Suprapubic skin (tissue), 4 donors: ENCODE results near the gene TOLLIP. TPM values are rescaled to one million over a fixed set of nuclear protein-coding genes. Genes with fewer than 3 reads are reported as not detected.
A peak's percentile ranks its signal among the peaks of the same experiment; 100 is the strongest.
"Not testable (repeated sequence)": the region's sequence is repeated elsewhere in the genome, so short reads cannot be mapped to it uniquely, and the experiment has no call there.

Experiments used
- DNase-seq, 2 donors: peaks; one replicate each; pipeline ENCODE4 v3.0.0-alpha.2; 2019; ENCODE audit warnings: low spot score in 2 of 2
- H3K27ac ChIP-seq: fragments of 200-600 bp; sonication (generic); one replicate; pipeline ENCODE4 v1.5.1; 2019
- H3K27me3 ChIP-seq: fragments of 200-600 bp; sonication (generic); one replicate; pipeline ENCODE4 v1.5.1; 2019
- H3K36me3 ChIP-seq: fragments of 200-600 bp; sonication (generic); one replicate; pipeline ENCODE4 v1.5.1; 2019
- H3K4me1 ChIP-seq: fragments of 200-600 bp; sonication (generic); one replicate; pipeline ENCODE4 v1.5.1; 2019
- H3K4me3 ChIP-seq: fragments of 200-600 bp; sonication (generic); one replicate; pipeline ENCODE4 v1.5.1; 2019; ENCODE audit warnings: mild to moderate bottlenecking
- H3K9me3 ChIP-seq: fragments of 200-600 bp; sonication (generic); one replicate; pipeline ENCODE4 v1.5.1; 2019
- CTCF ChIP-seq, 2 donors: fragments of 200-600 bp in 1 of 2; fragments of 450-650 bp in 1 of 2; sonication (generic) in 1 of 2; IDR thresholded peaks; one replicate each; pipeline ENCODE4 v1.5.1; 2016 to 2019; ENCODE audit warnings: antibody characterized with exemption in 2 of 2, mild to moderate bottlenecking in 1 of 2, moderate library complexity in 1 of 2
- EP300 ChIP-seq: sonication (generic); formaldehyde crosslinking; IDR thresholded peaks from one replicate; pipeline ENCODE4 v1.6.1; 2017; ENCODE audit warnings: antibody characterized with exemption
- POLR2A ChIP-seq, 2 donors: fragments of 450-650 bp; IDR thresholded peaks; one replicate each; pipeline ENCODE4 v1.6.1; 2017; ENCODE audit warnings: antibody characterized with exemption in 2 of 2, mild to moderate bottlenecking in 2 of 2, moderate library complexity in 2 of 2
- POLR2AphosphoS5 ChIP-seq, 3 donors: sonication (generic); formaldehyde crosslinking; IDR thresholded peaks; one replicate each; pipeline ENCODE4 v1.6.1; 2017; ENCODE audit warnings: antibody characterized with exemption in 3 of 3
- WGBS: methylation state at CpG from one replicate; pipeline ENCODE4 v1.1.5; 2018; 5-methylcytosine and 5-hydroxymethylcytosine counted together
- total RNA-seq, 4 donors: library from RNA; depleted of rRNA; stranded (reverse); fragments of >200 nt; gene quantifications; one replicate each; pipeline ENCODE4 v1.1.0, GENCODE V29; 2016

The TOLLIP gene
- total RNA-seq, 4 donors from 2014 or later: 96.6 to 105 (median 100) TPM

GRCh38 chr11:1350086-1350725 is 40.8 kb upstream of the TOLLIP start:
- peaks cover 37% of the 10 kb centered on the region for H3K27me3 ChIP-seq
- no peak overlapping the region for H3K27ac ChIP-seq
- no peaks in the 10 kb centered on the region for H3K4me1 ChIP-seq
- H3K4me3 ChIP-seq: no peak overlapping the region
- WGBS: 67% methylated on average over 10 of the region's 22 CpGs
- no peak for TF ChIP-seq CTCF (IDR thresholded peaks at IDR 0.05)
- no peak for TF ChIP-seq POLR2AphosphoS5 (IDR thresholded peaks at IDR 0.05)
- TF ChIP-seq EP300: no peak
- no peak for TF ChIP-seq POLR2A (IDR thresholded peaks at IDR 0.05)
- DNase-seq: peak in 1 of 2 donors; percentile 63
- no peaks in the 10 kb centered on the region for H3K36me3 ChIP-seq
- no peaks in the 10 kb centered on the region for H3K9me3 ChIP-seq

GRCh38 chr11:1349327-1350041 is 40.1 kb upstream of the TOLLIP start:
- Histone ChIP-seq H3K4me1 (no peaks in the 10 kb centered on the region), H3K27ac (no peak overlapping the region), H3K27me3 (peaks cover 37% of the 10 kb centered on the region), H3K36me3 (no peaks in the 10 kb centered on the region), H3K4me3 (no peak overlapping the region), H3K9me3 (no peaks in the 10 kb centered on the region)
- WGBS: 62% methylated on average over 17 of the region's 29 CpGs
- peak in 1 of 2 donors; percentile 74 for DNase-seq
- TF ChIP-seq EP300 (no peak), CTCF (IDR thresholded peaks at IDR 0.05) (no peak), POLR2A (IDR thresholded peaks at IDR 0.05) (no peak), POLR2AphosphoS5 (IDR thresholded peaks at IDR 0.05) (no peak)

- no peak overlapping the region for H3K4me3 ChIP-seq
- TF ChIP-seq POLR2AphosphoS5 (IDR thresholded peaks at IDR 0.05): no peak
- no peak for TF ChIP-seq POLR2A (IDR thresholded peaks at IDR 0.05)
- no peak for TF ChIP-seq CTCF (IDR thresholded peaks at IDR 0.05)
- TF ChIP-seq EP300: no peak
- peaks cover 32% of the 10 kb centered on the region for H3K27me3 ChIP-seq
- H3K36me3 ChIP-seq: no peaks in the 10 kb centered on the region
- WGBS: no CpG with 5 or more reads among the region's 25 CpGs
- no peaks in the 10 kb centered on the region for H3K9me3 ChIP-seq
- no peak overlapping the region for H3K27ac ChIP-seq
- H3K4me1 ChIP-seq: no peaks in the 10 kb centered on the region
- peak in 1 of 2 donors; percentile 69 for DNase-seq
Measured at GRCh38 chr11:1348796-1349326, 39.4 kb upstream of the TOLLIP start.

GRCh38 chr11:1348146-1348795 is 38.8 kb upstream of the TOLLIP start:
- Histone ChIP-seq H3K4me1 (no peaks in the 10 kb centered on the region), H3K27ac (no peak overlapping the region)
- WGBS: 84% methylated on average over 14 of the region's 14 CpGs

GRCh38 chr11:1347411-1347999 is 38.1 kb upstream of the TOLLIP start:
- not testable (repeated sequence) for H3K27ac ChIP-seq, H3K4me3 ChIP-seq, H3K4me1 ChIP-seq, H3K36me3 ChIP-seq, H3K9me3 ChIP-seq
- DNase-seq: peak in 1 of 2 donors; percentile 43
- H3K27me3 ChIP-seq: peaks cover 21% of the 10 kb centered on the region
- 89% methylated on average over 11 of the region's 18 CpGs for WGBS

More at GRCh38 chr11:1348146-1348795, 38.8 kb upstream of the TOLLIP start:
- no peak for TF ChIP-seq EP300
- TF ChIP-seq POLR2A (IDR thresholded peaks at IDR 0.05): no peak
- no peak for TF ChIP-seq CTCF (IDR thresholded peaks at IDR 0.05)
- no peak for TF ChIP-seq POLR2AphosphoS5 (IDR thresholded peaks at IDR 0.05)
- peak in 1 of 2 donors; percentile 60 for DNase-seq
- H3K9me3 ChIP-seq: no peaks in the 10 kb centered on the region
- no peak overlapping the region for H3K4me3 ChIP-seq
- peaks cover 26% of the 10 kb centered on the region for H3K27me3 ChIP-seq
- H3K36me3 ChIP-seq: no peaks in the 10 kb centered on the region
